ENCODE data around the gene DNM3.

Gene DNM3

DNA sequence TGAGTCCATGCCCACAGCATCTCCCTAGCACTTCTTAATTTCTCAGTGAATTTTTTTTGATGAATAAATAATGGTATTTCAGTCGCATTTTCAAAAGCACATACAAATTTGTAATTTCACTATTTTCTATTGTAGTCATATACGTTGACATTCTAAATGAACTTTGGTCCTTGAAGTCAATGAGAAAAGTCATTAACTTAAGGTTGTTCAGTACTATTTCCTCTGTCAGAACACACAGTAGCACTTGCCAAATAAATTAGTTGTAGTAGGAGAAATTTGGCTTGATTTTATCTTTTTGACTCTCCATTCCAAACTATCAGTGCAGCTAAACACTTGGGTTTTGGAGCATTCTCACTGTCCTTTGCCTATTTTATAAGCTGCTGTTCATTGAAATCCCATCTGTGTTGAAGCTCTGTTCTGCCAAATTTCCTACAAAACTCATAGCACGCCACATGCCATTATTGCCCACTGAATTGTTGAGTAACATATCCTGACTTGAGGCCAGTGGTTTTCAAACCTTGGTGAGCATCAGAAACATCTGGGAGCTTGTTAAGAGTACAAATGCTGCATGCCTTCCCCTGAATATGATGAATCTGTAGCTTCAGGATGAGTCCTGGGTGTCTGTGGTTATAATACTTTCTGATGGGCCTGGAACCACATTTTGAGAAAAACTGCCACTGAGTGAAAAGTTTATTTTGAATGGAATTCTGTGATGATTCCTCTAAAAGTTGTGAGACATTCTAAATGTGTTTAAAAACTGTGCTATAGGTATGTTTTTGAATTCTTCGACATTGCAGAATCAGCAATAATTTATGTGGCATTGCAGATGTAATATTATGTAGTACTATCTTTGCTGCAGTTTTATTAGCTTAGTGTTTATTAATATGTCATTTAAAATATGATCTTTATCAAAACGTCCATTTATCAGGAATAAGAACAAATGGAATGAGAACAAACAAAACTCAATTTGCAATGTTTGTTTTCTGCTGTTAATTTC is 78.9 kb downstream of the DNM3 start:
- no peak for DNase-seq (ENCODE audit: low read depth)

DNA sequence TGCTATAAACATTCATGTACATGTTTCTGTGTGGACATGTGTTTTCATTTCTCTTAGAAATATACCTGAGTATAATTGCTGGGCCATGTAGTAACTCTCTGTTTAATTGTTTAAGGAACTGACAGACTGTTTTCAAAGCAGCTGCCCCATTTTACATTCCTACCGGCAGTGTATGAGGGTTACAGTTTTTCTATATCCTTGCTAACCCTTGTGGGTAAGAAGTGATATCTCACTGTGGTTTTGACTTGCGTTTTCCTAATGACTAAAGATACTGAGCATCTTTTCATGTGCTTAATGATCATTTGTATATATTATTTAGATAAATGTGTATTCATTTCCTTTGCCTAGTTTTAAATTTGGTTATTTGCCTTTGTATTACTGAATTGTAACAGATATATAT is 81.7 kb downstream of the DNM3 start:
- DNase-seq (ENCODE audit: low read depth): no peak

DNA sequence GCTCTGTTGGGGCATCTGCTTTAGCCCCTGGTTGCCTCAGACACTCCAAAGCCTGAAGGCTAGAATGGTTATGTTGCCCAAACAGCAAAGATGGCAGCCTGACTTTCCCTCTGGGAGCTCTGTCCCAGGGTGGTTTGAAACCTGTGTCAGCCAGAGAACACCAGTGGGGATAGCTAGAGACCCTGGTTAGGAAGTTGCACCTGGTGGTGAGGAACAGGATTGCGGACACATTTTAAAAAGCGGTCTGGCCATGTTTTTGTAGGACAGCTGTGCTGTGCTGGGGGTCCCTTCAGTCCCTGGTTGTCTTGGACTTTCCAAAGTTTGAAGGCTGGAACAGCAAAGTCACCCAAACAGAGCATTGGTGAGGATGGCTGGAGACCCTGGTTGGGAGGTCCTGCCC is 87.8 kb downstream of the DNM3 start:
- DNase-seq (ENCODE audit: low read depth): no peak

DNA sequence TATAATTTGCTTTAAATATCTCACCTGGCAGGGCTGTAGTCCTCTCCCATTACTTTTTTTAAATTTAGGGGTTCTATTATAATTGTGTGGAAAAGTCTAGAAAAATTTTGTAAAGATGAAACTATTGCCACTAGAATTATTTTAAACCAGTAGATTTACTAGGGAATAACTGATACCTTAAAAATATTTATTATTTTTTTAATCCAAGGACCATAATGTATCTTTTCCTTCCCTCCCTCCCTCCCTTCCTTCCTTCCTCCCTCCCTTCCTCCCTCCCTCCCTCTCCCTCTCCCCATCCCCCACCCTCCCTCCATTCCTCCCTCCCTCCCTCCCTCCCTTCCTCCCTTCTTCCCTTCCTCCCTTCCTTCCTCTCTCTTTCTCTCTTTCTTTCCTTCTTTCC is 90.5 kb downstream of the DNM3 start:
- DNase-seq (ENCODE audit: low read depth): no peak

DNA sequence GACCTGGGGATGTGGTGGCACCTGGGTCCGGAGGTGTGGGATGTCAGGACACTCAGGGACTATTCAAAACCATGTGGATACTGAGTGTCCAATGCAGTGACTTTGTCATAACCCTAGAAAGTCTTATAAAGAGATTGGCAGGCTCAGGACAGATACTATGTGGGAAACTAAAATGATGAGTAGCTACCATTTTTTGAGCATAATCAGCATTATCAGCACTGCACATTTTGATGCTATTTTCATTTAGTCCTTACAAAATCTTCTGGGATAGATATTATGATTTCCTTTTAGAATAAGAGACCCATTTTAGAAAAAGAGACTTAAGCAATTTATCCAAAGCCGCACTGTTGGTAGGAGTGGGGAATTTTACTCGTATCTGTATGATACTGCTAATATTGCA is 93.4 kb downstream of the DNM3 start:
- DNase-seq (ENCODE audit: low read depth): no peak

DNA sequence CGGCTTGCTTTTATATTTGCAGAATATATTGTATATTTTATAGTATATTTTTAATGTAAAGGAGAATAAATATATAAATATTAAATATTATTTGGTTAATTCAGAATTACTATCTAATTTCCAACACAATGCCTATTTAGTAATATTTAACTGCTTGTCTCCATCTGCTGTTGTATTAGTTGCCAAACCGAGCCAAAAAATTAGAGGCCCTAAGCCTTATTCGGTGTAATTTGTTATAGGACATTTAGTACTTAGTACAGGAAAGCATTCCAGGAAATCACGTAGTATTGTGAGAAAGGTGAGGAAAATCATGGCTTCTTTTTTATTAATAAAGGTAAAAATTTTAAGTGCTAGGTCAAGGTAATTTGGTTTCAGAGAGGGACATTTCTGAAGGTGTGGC is 93.8 kb downstream of the DNM3 start:
- no peak for DNase-seq (ENCODE audit: low read depth)

DNA sequence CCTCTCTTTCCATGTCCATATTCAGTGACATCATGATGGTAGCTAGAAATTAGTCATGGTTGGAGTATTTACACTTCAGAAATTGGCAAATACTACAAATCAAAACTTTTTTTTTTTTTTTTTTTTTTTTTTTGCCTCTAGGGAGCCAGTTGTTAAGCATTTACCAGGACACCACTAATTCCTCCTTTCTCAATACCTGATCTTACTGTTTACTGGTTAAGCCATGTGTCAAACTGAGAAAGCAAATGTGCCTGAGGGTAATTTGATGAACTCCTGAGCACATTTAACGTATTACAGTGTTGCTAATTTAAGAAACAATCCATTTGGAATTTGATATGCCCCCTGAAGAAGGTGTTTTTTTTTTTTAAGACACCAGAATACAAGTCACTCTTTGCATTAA is 94.4 kb downstream of the DNM3 start:
- no peak for DNase-seq (ENCODE audit: low read depth)

DNA sequence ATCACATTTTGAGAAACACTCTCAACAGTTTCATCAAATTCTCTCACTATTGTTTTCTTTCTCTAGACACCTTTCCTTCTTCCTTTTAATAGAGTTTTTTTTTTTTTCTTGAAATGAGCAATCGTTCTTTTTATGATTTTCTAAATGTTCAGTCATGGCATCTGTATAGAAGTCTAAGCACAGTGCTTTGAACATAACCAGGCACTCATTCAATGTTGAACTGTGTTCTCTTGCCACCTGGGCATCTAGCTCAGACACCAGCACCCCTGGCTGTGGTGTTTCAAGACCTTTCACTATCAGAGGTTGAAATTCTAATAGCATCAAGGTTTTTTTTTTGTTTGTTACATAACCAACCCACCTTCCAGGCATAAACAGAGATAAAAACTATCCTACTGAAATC is 96.6 kb downstream of the DNM3 start:
- no peak for DNase-seq (ENCODE audit: low read depth)

DNA sequence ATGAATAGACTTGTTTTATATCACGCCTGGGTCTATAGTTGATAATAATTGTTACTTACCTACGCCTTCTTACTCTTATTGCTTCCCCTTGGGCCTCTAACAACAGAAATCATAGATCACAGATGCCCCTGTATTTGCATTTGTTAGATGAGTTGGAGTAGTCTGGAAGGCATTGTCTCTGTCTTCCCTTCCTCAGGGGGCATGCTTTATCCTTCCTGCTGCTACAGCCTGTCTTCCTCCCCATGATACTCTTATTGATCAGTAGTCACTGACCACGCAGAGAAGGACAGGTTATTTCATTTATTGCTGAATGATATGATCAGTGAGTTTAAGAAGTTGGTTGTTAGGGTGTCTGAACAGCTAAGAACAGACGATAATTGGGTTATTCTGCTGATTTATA is 98.4 kb downstream of the DNM3 start:
- no peak for DNase-seq (ENCODE audit: low read depth)

DNA sequence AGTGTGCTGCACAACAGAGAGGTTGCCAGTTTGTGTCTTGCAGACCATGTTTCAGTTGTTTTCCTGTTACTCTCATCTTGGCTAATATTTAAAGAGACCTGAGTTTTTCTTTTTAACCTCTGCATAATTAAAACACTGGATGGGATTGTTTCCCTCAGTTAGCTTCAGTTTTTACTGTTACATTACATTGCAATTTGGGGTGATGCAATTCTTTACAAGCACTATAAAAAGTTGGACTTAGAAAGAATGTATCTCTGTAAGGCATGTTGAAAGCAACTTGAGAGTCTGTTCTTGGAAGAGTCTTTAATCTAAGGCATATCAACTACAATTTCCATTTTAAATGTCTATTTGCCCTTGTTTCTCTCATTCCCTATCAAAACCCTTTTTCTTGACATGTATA is 99.1 kb downstream of the DNM3 start:
- DNase-seq (ENCODE audit: low read depth): no peak

DNA sequence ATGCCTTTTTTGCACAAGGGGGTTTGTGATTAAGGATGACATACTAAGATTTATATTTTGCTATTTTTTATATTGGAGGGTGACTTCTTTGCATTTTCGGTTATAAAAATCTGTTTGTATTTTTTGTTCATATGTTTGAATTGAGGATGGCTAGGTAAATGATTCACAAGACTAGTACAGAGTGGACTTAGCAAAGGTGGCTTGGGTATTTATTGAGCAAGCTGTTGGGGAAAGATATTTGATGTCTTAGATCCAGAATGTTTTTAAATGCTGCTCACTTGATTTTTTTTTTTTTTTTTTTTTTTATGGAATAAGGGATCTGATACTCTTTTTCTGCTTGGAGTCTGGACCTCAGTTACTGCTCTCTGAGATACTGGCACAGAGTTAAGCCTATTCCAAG is 100.6 kb downstream of the DNM3 start:
- no peak for DNase-seq (ENCODE audit: low read depth)

DNA sequence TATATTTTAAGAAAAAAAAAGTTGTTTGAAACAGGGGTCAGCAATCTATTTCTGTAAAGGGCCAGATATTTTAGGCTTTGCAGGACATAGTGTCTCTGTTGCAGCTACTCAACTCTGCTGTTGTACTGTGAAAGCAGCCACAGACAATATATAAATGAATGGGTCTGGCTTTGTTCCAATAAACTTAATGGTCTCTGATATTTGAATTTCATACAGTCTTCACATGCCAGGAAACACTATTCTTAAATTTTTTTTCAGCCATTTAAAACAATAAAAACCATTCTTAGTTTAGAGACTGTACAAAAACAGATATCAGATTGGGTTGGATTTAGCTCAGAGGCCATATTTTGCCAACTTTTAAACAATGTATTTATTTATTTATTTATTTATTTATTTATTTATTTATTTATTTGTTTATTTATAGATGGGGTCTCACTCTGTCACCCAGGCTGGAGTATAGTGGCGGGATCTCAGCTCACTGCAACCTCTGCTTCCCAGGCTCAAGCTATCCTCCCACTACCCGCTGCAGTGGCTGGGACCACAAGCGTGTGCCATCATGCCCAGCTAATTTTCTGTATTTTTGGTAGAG is 102.8 kb downstream of the DNM3 start:
- DNase-seq (ENCODE audit: low read depth): no peak

DNA sequence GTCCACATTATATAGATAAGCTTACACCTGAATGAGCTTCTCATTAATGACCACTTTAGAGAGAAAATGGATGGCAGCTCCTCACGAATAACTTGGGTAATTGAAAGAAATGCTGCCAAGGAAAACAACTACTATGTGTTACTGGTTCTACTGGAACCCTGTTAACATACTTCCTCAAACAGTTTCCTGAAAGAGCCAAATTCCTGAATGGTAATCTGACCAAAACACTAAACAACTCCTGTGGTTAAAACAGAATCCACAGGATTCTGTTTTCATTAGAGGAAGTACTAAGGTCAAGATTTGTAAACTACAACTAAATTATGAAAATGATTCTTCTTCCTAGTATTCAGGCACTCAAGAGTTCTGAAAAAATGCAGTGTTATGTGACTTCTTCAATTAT is 107.2 kb downstream of the DNM3 start:
- no peak for DNase-seq (ENCODE audit: low read depth)

DNA sequence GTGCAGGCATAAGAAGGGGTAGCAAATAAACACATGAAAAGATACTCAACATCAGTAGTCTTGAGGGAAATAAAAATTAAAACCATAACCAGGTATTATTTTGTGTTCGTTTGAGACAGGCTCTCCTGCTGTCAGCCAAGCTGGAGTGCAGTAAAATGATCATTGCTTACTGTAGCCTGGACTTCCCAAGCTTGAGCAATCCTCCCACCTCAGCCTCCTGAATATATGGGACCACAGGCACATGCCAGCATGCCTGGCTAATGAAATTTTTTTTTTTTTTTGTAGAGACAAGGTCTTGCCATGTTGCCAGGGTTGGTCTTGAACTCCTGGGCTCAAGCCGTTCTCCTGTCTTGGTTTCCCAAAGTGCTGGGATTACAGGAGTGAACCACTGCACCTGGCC is 108.0 kb downstream of the DNM3 start:
- no peak for DNase-seq (ENCODE audit: low read depth)

DNA sequence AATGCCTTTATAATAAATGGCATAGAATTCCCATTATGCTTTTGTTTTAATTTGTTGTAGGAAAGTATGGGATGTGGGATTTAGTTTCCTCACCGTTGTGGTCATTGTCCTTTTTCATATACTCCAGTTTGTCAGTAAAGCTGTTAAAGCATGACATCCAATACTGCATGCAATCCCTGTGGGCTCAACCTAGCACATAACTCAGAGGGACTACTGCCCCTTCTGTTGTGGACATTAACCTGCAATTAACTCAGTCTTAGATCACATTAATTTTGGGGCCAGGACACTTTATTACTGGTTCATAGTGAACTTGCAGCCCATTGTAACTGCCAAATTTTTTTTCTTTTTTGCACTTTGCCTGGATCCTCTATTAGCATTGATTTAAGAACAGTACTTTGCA is 112.5 kb downstream of the DNM3 start:
- no peak for DNase-seq (ENCODE audit: low read depth)

DNA sequence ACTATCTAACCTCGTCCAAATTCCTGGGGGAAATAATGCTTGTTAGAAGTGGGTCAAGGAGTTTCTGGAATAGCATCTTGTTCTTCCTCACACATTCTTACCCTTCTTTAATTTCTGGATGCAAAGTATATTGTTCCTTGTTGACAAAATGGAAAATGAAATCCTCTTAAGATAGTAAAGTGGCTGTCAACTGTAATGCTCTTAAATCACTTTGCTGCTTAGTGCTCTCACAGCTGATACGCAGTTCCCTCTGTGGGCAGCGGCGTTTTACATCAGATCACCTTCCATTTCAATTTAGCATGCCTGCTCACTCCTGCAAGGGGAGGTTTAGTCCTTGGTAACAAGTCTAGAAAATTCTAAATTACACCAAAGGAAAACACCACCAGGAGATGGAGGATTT is 113.1 kb downstream of the DNM3 start:
- DNase-seq (ENCODE audit: low read depth): no peak

DNA sequence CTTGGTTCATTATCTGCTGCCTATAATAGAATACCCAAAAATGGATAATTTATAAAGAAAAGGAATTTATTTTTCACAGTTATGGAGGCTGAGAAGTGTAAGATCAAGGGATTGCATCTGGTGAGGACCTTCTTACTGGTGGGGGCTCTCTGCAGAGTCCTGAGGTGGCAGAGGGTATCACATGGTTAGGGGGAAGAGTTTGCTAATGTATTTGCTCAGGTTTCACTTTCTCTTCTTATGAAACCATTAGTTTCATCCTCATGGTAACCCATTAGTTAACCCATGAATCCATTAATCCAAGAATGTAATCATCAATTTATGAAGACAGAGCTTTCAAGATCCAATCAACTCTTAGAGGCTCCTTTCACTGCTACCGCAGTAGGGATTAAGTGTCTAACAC is 120.6 kb downstream of the DNM3 start:
- no peak for DNase-seq (ENCODE audit: low read depth)

DNA sequence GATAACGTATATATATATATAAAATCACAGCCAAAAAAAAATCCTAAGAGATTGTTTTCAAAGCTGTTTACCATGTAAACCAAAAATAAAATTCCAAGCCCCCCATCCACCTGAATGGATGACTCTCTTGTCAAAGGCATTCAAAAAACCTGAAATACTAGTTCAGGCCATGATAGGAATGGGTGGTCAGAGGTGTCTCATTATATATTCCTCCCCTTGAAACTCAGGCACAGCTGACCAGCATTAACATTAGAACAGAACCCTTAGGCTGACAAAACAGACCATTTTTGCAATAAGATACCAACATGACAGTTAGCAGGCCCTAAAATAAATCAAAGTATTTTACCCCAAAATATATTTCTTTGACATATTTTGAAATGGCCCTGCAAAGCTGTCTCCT is 122.5 kb downstream of the DNM3 start:
- DNase-seq (ENCODE audit: low read depth): no peak

DNA sequence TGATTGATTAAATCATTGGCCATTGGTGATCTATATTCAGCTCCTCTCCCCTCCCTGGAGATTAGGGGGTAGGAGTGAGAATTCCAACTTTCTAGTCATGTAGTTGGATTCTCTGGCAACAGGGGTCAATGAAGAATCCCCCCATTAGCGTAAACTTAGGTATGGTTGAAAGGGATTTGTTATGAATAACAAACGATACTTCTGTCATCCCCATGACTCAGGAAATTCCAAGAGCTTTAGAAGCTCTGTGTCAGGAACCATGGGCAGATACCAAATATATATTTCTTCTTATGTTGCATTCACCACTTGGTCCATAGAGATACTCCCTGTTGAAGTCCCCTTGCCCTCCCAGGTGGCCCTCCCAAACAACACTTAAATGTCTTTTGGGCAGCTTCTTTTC is 124.5 kb downstream of the DNM3 start:
- DNase-seq (ENCODE audit: low read depth): no peak

DNA sequence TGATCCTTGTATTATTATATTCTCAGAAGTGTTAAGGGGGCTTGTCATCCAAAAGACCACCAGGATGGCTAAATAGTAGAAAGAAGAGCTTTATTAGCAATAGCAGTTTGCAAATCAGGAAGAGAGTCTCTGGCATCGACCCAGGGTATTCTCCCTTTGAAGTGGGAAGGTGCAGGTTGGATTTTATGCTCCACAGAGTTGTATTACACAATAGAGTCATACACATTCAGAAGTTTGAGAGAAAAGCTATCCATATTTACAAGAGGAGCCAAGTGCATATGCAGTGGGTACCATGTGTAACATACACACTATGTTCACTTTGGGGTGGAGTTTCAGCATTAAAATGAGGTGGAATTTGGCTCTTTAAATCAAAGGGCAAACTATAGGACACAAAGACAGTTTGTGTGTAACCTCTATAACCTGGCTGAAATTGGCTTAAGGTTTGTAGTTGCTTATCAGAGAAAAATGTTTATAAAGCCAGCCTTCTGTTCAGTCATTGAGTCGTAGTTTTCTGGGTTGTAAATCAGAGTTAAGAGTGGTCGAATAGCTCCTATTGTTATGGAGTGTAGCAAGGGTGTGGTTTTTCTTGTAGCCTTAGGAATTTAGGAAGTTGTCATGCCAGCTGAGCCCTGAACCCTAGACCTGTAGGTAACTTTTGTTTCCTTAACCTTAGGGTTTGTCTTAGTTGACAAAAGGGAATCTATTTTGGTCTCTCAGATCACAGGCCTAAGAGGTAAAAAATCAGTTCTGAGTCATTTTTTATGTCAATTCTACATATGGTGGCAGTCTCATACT is 125.3 kb downstream of the DNM3 start:
- no peak for DNase-seq (ENCODE audit: low read depth)

DNA sequence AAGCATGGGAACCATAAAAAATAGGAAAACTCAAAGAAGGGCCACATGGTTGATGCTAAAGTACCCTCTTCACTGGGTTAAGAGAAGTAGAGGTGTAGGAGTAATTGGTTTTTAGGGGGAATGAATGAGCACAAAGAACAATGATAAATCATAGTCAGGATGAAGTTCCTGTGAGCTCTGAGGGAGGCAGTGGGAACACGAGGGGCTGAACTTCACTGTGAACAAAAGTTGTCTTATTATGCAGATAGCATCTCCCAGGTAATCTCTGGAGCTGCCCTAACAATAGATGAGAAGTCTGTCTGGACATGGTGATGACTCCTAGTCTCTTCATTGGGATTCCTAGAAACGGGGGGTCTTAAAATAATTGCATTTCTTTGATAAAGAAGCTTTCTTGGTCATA is 127.9 kb downstream of the DNM3 start:
- DNase-seq (ENCODE audit: low read depth): no peak

DNA sequence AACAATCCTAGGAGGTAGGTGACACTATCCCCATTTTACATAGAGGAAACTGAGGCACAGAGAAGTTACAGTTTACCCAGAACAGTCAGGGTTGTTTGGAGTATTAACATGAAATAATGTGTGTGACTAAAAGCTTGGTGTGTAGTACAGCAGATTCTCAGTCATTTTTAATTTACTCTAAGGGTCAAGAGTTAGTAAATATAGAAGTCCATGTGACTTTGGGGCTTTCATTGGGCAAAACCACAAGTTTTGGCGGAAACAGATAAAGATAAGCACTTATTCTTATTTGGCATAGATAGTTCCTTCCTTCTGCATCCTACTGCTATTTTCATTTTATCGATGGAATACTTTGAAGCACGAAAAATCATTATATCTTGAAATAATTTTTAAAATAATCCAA is 128.5 kb downstream of the DNM3 start:
- no peak for DNase-seq (ENCODE audit: low read depth)

DNA sequence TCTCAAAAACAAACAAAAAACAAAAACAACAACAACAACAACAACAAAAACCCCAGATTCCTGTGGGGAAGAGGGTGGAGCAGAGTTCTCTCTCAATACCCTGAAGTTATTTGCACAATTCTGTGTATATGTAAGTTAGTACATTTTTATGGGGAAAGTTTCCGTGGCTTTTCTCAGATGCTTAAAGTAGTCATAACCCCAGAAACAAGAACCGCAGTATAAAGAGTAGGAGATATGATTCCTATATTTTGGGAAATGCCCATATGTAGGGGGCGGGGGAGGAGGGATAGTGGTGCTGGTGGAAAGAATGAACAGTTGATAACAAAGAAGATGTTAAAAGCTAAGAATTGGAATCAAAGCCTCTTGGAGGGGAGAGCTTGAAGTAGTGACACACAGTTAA is 131.5 kb downstream of the DNM3 start:
- DNase-seq (ENCODE audit: low read depth): no peak

All from stimulated activated CD8-positive, alpha-beta memory T cell treated with anti-CD3 and anti-CD28 coated beads, Interleukin-12 subunit alpha, Interleukin-12 subunit beta, amount 100 ng/mL, for 1 hour (primary cell).